Activated T-cell treated with anti-CD3 and anti-CD28 coated beads, Interleukin-2, amount 50 U/mL, for 24 hours (primary cell): ENCODE results near the gene FKTN.

Experiments
- DNase-seq: peaks from one replicate; pipeline ENCODE4 v3.0.0-alpha.2; 2020
- H3K27ac Mint-ChIP-seq: 2 replicates; pipeline ENCODE4 v1.8.0; 2020; ENCODE audit warnings: mild to moderate bottlenecking, mixed read lengths
- H3K27me3 Mint-ChIP-seq: 2 replicates; pipeline ENCODE4 v1.8.0; 2020; ENCODE audit warnings: mixed read lengths
- H3K36me3 Mint-ChIP-seq: 2 replicates; pipeline ENCODE4 v1.8.0; 2020; ENCODE audit warnings: low read depth, mixed read lengths
- H3K4me1 Mint-ChIP-seq: 2 replicates; pipeline ENCODE4 v1.8.0; 2020; ENCODE audit warnings: low read depth, mixed read lengths
- H3K4me3 Mint-ChIP-seq: 2 replicates; pipeline ENCODE4 v1.8.0; 2020; ENCODE audit warnings: mild to moderate bottlenecking, moderate library complexity, mixed read lengths
- H3K9me3 Mint-ChIP-seq: 2 replicates; pipeline ENCODE4 v1.8.0; 2020; ENCODE audit warnings: mixed read lengths

FKTN gene

GRCh38 chr9:105651806-105652205, 93.9 kb downstream of the FKTN start:
- no peak for DNase-seq
- H3K27me3 Mint-ChIP-seq = peaks cover 27% of the 10 kb centered on the region
- no peaks in the 10 kb centered on the region for H3K36me3 Mint-ChIP-seq
- H3K4me3 Mint-ChIP-seq = no peak overlapping the region
- no peaks in the 10 kb centered on the region for H3K9me3 Mint-ChIP-seq
- peaks cover 9% of the 10 kb centered on the region for H3K4me1 Mint-ChIP-seq
- H3K27ac Mint-ChIP-seq = no peak overlapping the region

GRCh38 chr9:105656131-105656921, 98.4 kb downstream of the FKTN start:
- H3K4me3 Mint-ChIP-seq = peak overlapping the region; percentile 69
- H3K27ac Mint-ChIP-seq = no peak overlapping the region
- no peaks in the 10 kb centered on the region for H3K9me3 Mint-ChIP-seq
- peaks cover 55% of the 10 kb centered on the region for H3K27me3 Mint-ChIP-seq
- H3K4me1 Mint-ChIP-seq = peaks cover 13% of the 10 kb centered on the region
- no peaks in the 10 kb centered on the region for H3K36me3 Mint-ChIP-seq
- DNase-seq = peak; percentile 34

- H3K9me3 Mint-ChIP-seq = no peaks in the 10 kb centered on the region
- no peaks in the 10 kb centered on the region for H3K36me3 Mint-ChIP-seq
- H3K27me3 Mint-ChIP-seq = peaks cover 55% of the 10 kb centered on the region
- no peak overlapping the region for H3K4me3 Mint-ChIP-seq
- no peak for DNase-seq
- peaks cover 13% of the 10 kb centered on the region for H3K4me1 Mint-ChIP-seq
- no peak overlapping the region for H3K27ac Mint-ChIP-seq
Observed at GRCh38 chr9:105658351-105658750, 100.4 kb downstream of the FKTN start.

- Mint-ChIP-seq H3K4me1 (peaks cover 11% of the 10 kb centered on the region), H3K27ac (no peak overlapping the region), H3K9me3 (no peaks in the 10 kb centered on the region), H3K4me3 (no peak overlapping the region), H3K27me3 (peaks cover 35% of the 10 kb centered on the region), H3K36me3 (no peaks in the 10 kb centered on the region)
- DNase-seq = no peak
Observed at GRCh38 chr9:105661011-105661410, 103.1 kb downstream of the FKTN start.

GRCh38 chr9:105662184-105663104, 104.5 kb downstream of the FKTN start, which contains the start of gene TAL2:
TSS of gene TAL2 (plus strand) at chr9:105662457. CDS start at chr9:105662497, 40 bp downstream.
- no peak for DNase-seq
- H3K27ac Mint-ChIP-seq = no peak within 1 kb of the TSS
- H3K27me3 Mint-ChIP-seq = peaks cover 22% of the 10 kb centered on the region
- no peak within 1 kb of the TSS for H3K4me3 Mint-ChIP-seq
- no peaks in the 10 kb centered on the region for H3K9me3 Mint-ChIP-seq
- H3K36me3 Mint-ChIP-seq = no peaks in the 10 kb centered on the region
- H3K4me1 Mint-ChIP-seq = no peaks in the 10 kb centered on the region

GRCh38 chr9:105663914-105664313, 106.0 kb downstream of the FKTN start:
- Mint-ChIP-seq H3K27me3 (peaks cover 9% of the 10 kb centered on the region), H3K4me1 (no peaks in the 10 kb centered on the region), H3K9me3 (no peaks in the 10 kb centered on the region), H3K4me3 (no peak overlapping the region), H3K36me3 (no peaks in the 10 kb centered on the region), H3K27ac (no peak overlapping the region)
- DNase-seq = no peak

- H3K4me1 Mint-ChIP-seq = no peaks in the 10 kb centered on the region
- H3K9me3 Mint-ChIP-seq = no peaks in the 10 kb centered on the region
- H3K36me3 Mint-ChIP-seq = no peaks in the 10 kb centered on the region
- DNase-seq = no peak
- peaks cover 3% of the 10 kb centered on the region for H3K27me3 Mint-ChIP-seq
- H3K4me3 Mint-ChIP-seq = no peak overlapping the region
- no peak overlapping the region for H3K27ac Mint-ChIP-seq
Observed at GRCh38 chr9:105667867-105668266, 109.9 kb downstream of the FKTN start.

GRCh38 chr9:105670315-105670714, 112.4 kb downstream of the FKTN start:
- no peaks in the 10 kb centered on the region for H3K9me3 Mint-ChIP-seq
- no peaks in the 10 kb centered on the region for H3K36me3 Mint-ChIP-seq
- no peak for DNase-seq
- no peak overlapping the region for H3K27ac Mint-ChIP-seq
- H3K4me3 Mint-ChIP-seq = no peak overlapping the region
- H3K4me1 Mint-ChIP-seq = no peaks in the 10 kb centered on the region
- peaks cover 3% of the 10 kb centered on the region for H3K27me3 Mint-ChIP-seq

GRCh38 chr9:105670775-105671174, 112.8 kb downstream of the FKTN start:
- Mint-ChIP-seq H3K27ac (no peak overlapping the region), H3K4me1 (no peaks in the 10 kb centered on the region), H3K36me3 (no peaks in the 10 kb centered on the region), H3K9me3 (no peaks in the 10 kb centered on the region), H3K4me3 (no peak overlapping the region), H3K27me3 (peaks cover 3% of the 10 kb centered on the region)
- no peak for DNase-seq

GRCh38 chr9:105672711-105673234, 114.8 kb downstream of the FKTN start:
- no peak overlapping the region for H3K4me3 Mint-ChIP-seq
- H3K4me1 Mint-ChIP-seq = no peaks in the 10 kb centered on the region
- DNase-seq = no peak
- no peak overlapping the region for H3K27ac Mint-ChIP-seq
- no peaks in the 10 kb centered on the region for H3K36me3 Mint-ChIP-seq
- no peaks in the 10 kb centered on the region for H3K9me3 Mint-ChIP-seq
- H3K27me3 Mint-ChIP-seq = peaks cover 3% of the 10 kb centered on the region

GRCh38 chr9:105673850-105674387, 116.0 kb downstream of the FKTN start:
- Mint-ChIP-seq H3K9me3 (no peaks in the 10 kb centered on the region), H3K4me3 (no peak overlapping the region), H3K4me1 (no peaks in the 10 kb centered on the region), H3K36me3 (no peaks in the 10 kb centered on the region), H3K27me3 (peaks cover 3% of the 10 kb centered on the region), H3K27ac (no peak overlapping the region)
- DNase-seq = no peak

GRCh38 chr9:105676351-105676923, 118.5 kb downstream of the FKTN start:
- Mint-ChIP-seq H3K4me3 (no peak overlapping the region), H3K36me3 (no peaks in the 10 kb centered on the region), H3K27ac (no peak overlapping the region), H3K27me3 (no peaks in the 10 kb centered on the region), H3K4me1 (no peaks in the 10 kb centered on the region), H3K9me3 (no peaks in the 10 kb centered on the region)
- DNase-seq = no peak

- H3K4me3 Mint-ChIP-seq = no peak overlapping the region
- H3K27me3 Mint-ChIP-seq = no peaks in the 10 kb centered on the region
- no peak for DNase-seq
- H3K9me3 Mint-ChIP-seq = no peaks in the 10 kb centered on the region
- H3K27ac Mint-ChIP-seq = no peak overlapping the region
- no peaks in the 10 kb centered on the region for H3K36me3 Mint-ChIP-seq
- H3K4me1 Mint-ChIP-seq = no peaks in the 10 kb centered on the region
Observed at GRCh38 chr9:105678163-105678562, 120.2 kb downstream of the FKTN start.

GRCh38 chr9:105678781-105679180, 120.8 kb downstream of the FKTN start:
- no peak for DNase-seq
- Mint-ChIP-seq H3K36me3 (no peaks in the 10 kb centered on the region), H3K27me3 (no peaks in the 10 kb centered on the region), H3K4me1 (no peaks in the 10 kb centered on the region), H3K4me3 (no peak overlapping the region), H3K27ac (no peak overlapping the region), H3K9me3 (no peaks in the 10 kb centered on the region)
